GM18511 (cell line): ENCODE data around the gene CFAP53.
A peak's percentile ranks its signal among the peaks of the same experiment; 100 is the strongest.
"Not testable (repeated sequence)": the region's sequence is repeated elsewhere in the genome, so short reads cannot be mapped to it uniquely, and the experiment has no call there.

Source experiments
- ATAC-seq: cut with Tn5 transposase; IDR thresholded peaks from one replicate; pipeline ENCODE4 v1.9.1; 2021; ENCODE audit warnings: mild to moderate bottlenecking, moderate library complexity; ENCODE audit not compliant: unreplicated experiment

CFAP53 gene

GRCh38 chr18:50266248-50266704, at the start of gene CFAP53:
Gene CFAP53 (minus strand): TSS chr18:50266495. CDS start chr18:50266404, 91 bp downstream.
- ATAC-seq = peak; percentile 85

- peak; percentile 73 for ATAC-seq
Observed at GRCh38 chr18:50315100-50315871, 49.0 kb upstream of the CFAP53 start.

GRCh38 chr18:50313873-50314460, 47.7 kb upstream of the CFAP53 start:
- no peak for ATAC-seq

- ATAC-seq = peak; percentile 30
Observed at GRCh38 chr18:50313031-50313607, 46.8 kb upstream of the CFAP53 start.

- ATAC-seq = peak; percentile 81
Observed at GRCh38 chr18:50312296-50313030, 46.2 kb upstream of the CFAP53 start.

- ATAC-seq = no peak
Observed at GRCh38 chr18:50311650-50312049, 45.4 kb upstream of the CFAP53 start.

GRCh38 chr18:50310080-50310479, 43.8 kb upstream of the CFAP53 start:
- ATAC-seq = no peak

- not testable (repeated sequence) for ATAC-seq
Observed at GRCh38 chr18:50308851-50309250, 42.6 kb upstream of the CFAP53 start.

- peak; percentile 90 for ATAC-seq
Observed at GRCh38 chr18:50307738-50308470, 41.6 kb upstream of the CFAP53 start.

- peak; percentile 13 for ATAC-seq
Observed at GRCh38 chr18:50307400-50307737, 41.1 kb upstream of the CFAP53 start.

GRCh38 chr18:50306944-50307343, 40.6 kb upstream of the CFAP53 start:
- ATAC-seq = no peak

GRCh38 chr18:50301074-50301473, 34.8 kb upstream of the CFAP53 start:
- ATAC-seq = no peak

GRCh38 chr18:50299626-50300388, 33.5 kb upstream of the CFAP53 start:
- no peak for ATAC-seq

GRCh38 chr18:50298443-50299284, 32.4 kb upstream of the CFAP53 start:
- peak; percentile 12 for ATAC-seq

- ATAC-seq = peak; percentile 100
Observed at GRCh38 chr18:50297621-50298442, 31.5 kb upstream of the CFAP53 start.

- ATAC-seq = no peak
Observed at GRCh38 chr18:50293039-50293438, 26.7 kb upstream of the CFAP53 start.

GRCh38 chr18:50289108-50289443, 22.8 kb upstream of the CFAP53 start:
- ATAC-seq = no peak

- not testable (repeated sequence) for ATAC-seq
Observed at GRCh38 chr18:50288348-50289107, 22.2 kb upstream of the CFAP53 start.
